Measurements from ENCODE around the gene RHBDF1. TPM values are rescaled to one million over a fixed set of nuclear protein-coding genes. Genes with fewer than 3 reads are reported as not detected.

The RHBDF1 gene
- polyA plus RNA-seq, 1 of the 3 experiments (the other 2 are of a cell fraction) = 54.1 TPM

DNA sequence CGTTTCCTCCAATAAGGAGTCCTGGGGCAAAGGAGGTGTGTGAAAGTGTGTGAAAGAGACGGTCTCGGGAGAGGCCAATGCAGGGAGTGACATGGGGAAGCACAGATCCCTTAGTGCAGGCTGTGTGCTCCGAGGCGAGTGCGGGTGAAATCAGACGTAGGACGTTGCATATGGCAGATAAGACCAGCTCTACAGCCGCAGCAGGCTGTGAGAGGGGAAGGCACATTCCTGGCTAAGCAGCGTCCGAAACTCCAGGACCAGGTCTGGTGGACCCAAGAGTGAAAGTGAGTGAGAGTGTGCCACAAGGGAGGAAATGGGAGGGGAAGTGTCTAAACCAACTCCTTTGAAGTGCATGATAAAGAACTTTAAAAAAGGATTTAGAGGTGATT is 30.4 kb downstream of the RHBDF1 start:
- Histone ChIP-seq H3K9me3 (no peaks in the 10 kb centered on the region), H4K20me1 (ENCODE audit: insufficient read depth) (no peaks in the 10 kb centered on the region), H3F3A (replicated peaks; ENCODE audit: insufficient read depth) (peaks cover 1% of the 10 kb centered on the region), H3K4me1 (ENCODE audit: control insufficient read depth in 1 of 2, insufficient read depth in 2 of 2, low read depth in 1 of 2, low read length in 1 of 2) (no peaks in the 10 kb centered on the region), H3K4me2 (no peak overlapping the region), H3K27ac (ENCODE audit: low read depth in 2 of 2, low read length in 1 of 2) (no peak overlapping the region), H3K9me2 (no peaks in the 10 kb centered on the region), H3K9ac (no peak overlapping the region), H3K27me3 (ENCODE audit: insufficient read depth) (no peaks in the 10 kb centered on the region), H3K79me2 (ENCODE audit: insufficient read depth) (no peaks in the 10 kb centered on the region), H3K36me3 (replicated peaks in 1 of 2; ENCODE audit: control insufficient read depth in 1 of 2, insufficient read depth in 2 of 2, low read length in 1 of 2) (peaks cover 4 to 22% of the 10 kb centered on the region in 2 experiments), H3K4me3 (ENCODE audit: low read depth in 2 of 2, low read length in 1 of 2) (no peak overlapping the region), H2AFZ (ENCODE audit: low read depth) (no peak overlapping the region)
- CTCF ChIA-PET = interaction anchor here (1.5 kb wide), 2 partner anchors 23 to 55 kb away, joined by 5 to 6 read pairs; no protein-coding TSS in a partner anchor
- 90% methylated on average over 11 of the region's 11 CpGs for WGBS (ENCODE audit: low lambda C conversion rate)
- TF ChIP-seq, protein P1, sequence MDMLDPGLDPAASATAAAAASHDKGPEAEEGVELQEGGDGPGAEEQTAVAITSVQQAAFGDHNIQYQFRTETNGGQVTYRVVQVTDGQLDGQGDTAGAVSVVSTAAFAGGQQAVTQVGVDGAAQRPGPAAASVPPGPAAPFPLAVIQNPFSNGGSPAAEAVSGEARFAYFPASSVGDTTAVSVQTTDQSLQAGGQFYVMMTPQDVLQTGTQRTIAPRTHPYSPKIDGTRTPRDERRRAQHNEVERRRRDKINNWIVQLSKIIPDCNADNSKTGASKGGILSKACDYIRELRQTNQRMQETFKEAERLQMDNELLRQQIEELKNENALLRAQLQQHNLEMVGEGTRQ (IDR thresholded peaks at IDR 0.05; ENCODE audit: borderline replicate concordance, low read depth, low read length) = no peak
- TF ChIP-seq GABPA (IDR thresholded peaks at IDR 0.05; ENCODE audit: low read depth) (no peak), YY1 (IDR thresholded peaks at IDR 0.05; ENCODE audit: low read depth) (no peak)
- POLR2A ChIA-PET = no interaction called here
- no peak for DNase-seq

DNA sequence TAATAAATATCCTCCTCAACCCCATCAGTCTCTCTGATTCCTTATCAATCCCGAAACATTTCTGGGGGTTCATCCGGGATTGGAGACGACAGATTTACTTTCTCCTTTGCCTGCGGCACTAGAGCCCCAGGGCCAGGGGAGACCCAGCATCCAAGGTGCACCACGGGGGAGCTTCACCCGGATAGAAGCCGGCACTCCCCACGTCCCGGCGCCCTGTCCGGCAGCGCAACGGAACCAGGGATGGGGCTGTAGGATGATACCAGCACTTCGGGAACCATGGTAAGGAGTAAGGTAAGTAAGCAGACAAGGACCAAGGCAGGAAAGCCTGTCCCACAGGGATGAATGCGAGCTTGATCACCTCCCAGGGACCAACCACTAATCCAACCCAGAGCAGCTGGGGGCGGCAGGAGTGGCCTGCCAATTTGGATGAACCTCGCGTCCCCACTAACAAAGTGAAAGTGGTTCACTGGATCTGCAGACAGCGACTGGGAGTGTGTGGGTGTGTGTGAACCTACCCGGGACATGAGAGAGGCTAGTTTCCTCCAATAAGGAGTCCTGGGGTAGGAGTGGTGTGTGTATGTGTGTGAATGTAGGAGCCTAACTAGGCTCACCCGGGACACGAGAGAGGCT is 30.9 kb downstream of the RHBDF1 start:
- Histone ChIP-seq H3K36me3 (replicated peaks in 1 of 2; ENCODE audit: control insufficient read depth in 1 of 2, insufficient read depth in 2 of 2, low read length in 1 of 2) (peaks cover 3 to 17% of the 10 kb centered on the region in 2 experiments), H3K9me3 (no peaks in the 10 kb centered on the region), H3K27me3 (ENCODE audit: insufficient read depth) (no peaks in the 10 kb centered on the region), H3K4me2 (no peak overlapping the region), H3K79me2 (ENCODE audit: insufficient read depth) (no peaks in the 10 kb centered on the region), H3K9ac (no peak overlapping the region), H3F3A (replicated peaks; ENCODE audit: insufficient read depth) (no peaks in the 10 kb centered on the region), H3K9me2 (no peaks in the 10 kb centered on the region), H2AFZ (ENCODE audit: low read depth) (no peak overlapping the region), H4K20me1 (ENCODE audit: insufficient read depth) (no peaks in the 10 kb centered on the region), H3K27ac (ENCODE audit: low read depth in 2 of 2, low read length in 1 of 2) (no peak overlapping the region), H3K4me1 (ENCODE audit: control insufficient read depth in 1 of 2, insufficient read depth in 2 of 2, low read depth in 1 of 2, low read length in 1 of 2) (no peaks in the 10 kb centered on the region), H3K4me3 (ENCODE audit: low read depth in 2 of 2, low read length in 1 of 2) (no peak overlapping the region)
- TF ChIP-seq CHD2 (IDR thresholded peaks at IDR 0.05; ENCODE audit: low read length, partially characterized antibody) (no peak), EZH2phosphoT487 (IDR thresholded peaks at IDR 0.05; ENCODE audit: borderline replicate concordance, low read depth) (no peak), NRF1 (IDR thresholded peaks at IDR 0.05; ENCODE audit: low read depth, low read length) (no peak), RCOR1 (IDR thresholded peaks at IDR 0.05; ENCODE audit: low read length) (no peak), ELF1 (IDR thresholded peaks at IDR 0.05) (no peak), GABPA (IDR thresholded peaks at IDR 0.05; ENCODE audit: low read depth) (no peak), TCF12 (IDR thresholded peaks at IDR 0.05) (no peak)
- TF ChIP-seq, protein P1 (IDR thresholded peaks at IDR 0.05; ENCODE audit: borderline replicate concordance, low read depth, low read length) = no peak
- TF ChIP-seq, protein P2, sequence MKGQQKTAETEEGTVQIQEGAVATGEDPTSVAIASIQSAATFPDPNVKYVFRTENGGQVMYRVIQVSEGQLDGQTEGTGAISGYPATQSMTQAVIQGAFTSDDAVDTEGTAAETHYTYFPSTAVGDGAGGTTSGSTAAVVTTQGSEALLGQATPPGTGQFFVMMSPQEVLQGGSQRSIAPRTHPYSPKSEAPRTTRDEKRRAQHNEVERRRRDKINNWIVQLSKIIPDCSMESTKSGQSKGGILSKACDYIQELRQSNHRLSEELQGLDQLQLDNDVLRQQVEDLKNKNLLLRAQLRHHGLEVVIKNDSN (IDR thresholded peaks at IDR 0.05; ENCODE audit: borderline replicate concordance, low read depth) = no peak
- CTCF ChIA-PET = interaction anchor here (1.5 kb wide), 2 partner anchors 24 to 55 kb away, joined by 5 to 6 read pairs; no protein-coding TSS in a partner anchor
- WGBS (ENCODE audit: low lambda C conversion rate) = 94% methylated on average over 19 of the region's 22 CpGs
- DNase-seq = no peak
- POLR2A ChIA-PET = no interaction called here

All from SK-N-SH (cell line).